Spinal cord (tissue), 10 donors: ENCODE results near the gene OTUD5. TPM values are rescaled to one million over a fixed set of nuclear protein-coding genes. Genes with fewer than 3 reads are reported as not detected.
A peak's percentile ranks its signal among the peaks of the same experiment; 100 is the strongest.

Experiments
- DNase-seq, 6 donors: peaks; one replicate each; pipeline versions ENCODE4 v3.0.0 to v3.0.0-alpha.2; 2013 to 2015; ENCODE audit warnings: low spot score in 6 of 6, low read depth in 4 of 6
- H3K27ac ChIP-seq: one replicate; pipeline ENCODE4 v1.5.1; 2013; ENCODE audit warnings: low read depth, low read length, control low read depth
- H3K27me3 ChIP-seq: one replicate; pipeline ENCODE4 v1.6.1; 2013; ENCODE audit warnings: low read length; ENCODE audit not compliant: control insufficient read depth, insufficient read depth
- H3K36me3 ChIP-seq: one replicate; pipeline ENCODE4 v1.6.1; 2013; ENCODE audit warnings: low read length; ENCODE audit not compliant: control insufficient read depth, insufficient read depth
- H3K4me1 ChIP-seq: one replicate; pipeline ENCODE4 v1.6.1; 2013; ENCODE audit warnings: low read length; ENCODE audit not compliant: control insufficient read depth, insufficient read depth
- H3K4me3 ChIP-seq: one replicate; pipeline ENCODE4 v1.5.1; 2013; ENCODE audit warnings: low read depth, low read length, control low read depth
- H3K9me3 ChIP-seq: one replicate; pipeline ENCODE4 v1.6.1; 2013; ENCODE audit warnings: low read length; ENCODE audit not compliant: control insufficient read depth, insufficient read depth
- WGBS: methylation state at CpG from one replicate; pipeline ENCODE4 v1.1.5; 2013; ENCODE audit warnings: missing lambda C conversion rate; ENCODE audit not compliant: insufficient coverage; 5-methylcytosine and 5-hydroxymethylcytosine counted together
- polyA plus RNA-seq, 2 donors: library from polyadenylated mRNA; unstranded; fragments of 120-200 nt; gene quantifications; one replicate each; pipeline ENCODE4 v1.2.1, GENCODE V29; 2013; ENCODE audit not compliant: insufficient read length in 2 of 2
- total RNA-seq, 2 donors: library from RNA; depleted of rRNA in 1 of 2; stranded (reverse); fragments of 120-200 nt in 1 of 2; fragments of >200 nt in 1 of 2; gene quantifications; one replicate each; pipeline versions ENCODE4 v1.2.3 to v1.2.4, GENCODE V29; 2013 to 2014
- donor health status: healthy.

Gene OTUD5
- total and polyA plus RNA-seq, 4 donors: 27.9 to 81.4 (median 54.8) TPM

DNA sequence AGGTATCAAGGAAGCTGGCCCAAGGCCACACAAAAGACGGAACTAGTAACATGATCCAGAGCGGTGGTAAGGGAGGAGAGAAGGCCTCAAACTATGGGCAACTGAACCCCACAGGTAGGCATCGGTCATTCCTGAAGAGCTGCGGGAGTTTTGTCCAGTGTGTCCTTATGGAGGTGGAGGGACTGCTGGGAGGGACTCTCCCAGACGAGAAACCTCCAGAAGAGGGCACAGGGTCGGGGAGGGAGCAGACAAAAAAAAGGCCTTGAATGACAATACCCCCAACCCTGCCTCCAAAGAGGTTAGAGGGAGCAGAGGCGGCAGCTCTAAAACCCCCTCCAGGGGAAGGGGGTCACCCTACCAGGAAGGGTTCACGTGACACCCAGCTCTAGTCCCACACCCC lies 53.2 kb downstream of the OTUD5 start:
- Histone ChIP-seq H3K4me3 (no peak overlapping the region), H3K27ac (no peak overlapping the region), H3K27me3 (no peaks in the 10 kb centered on the region), H3K4me1 (peaks cover 2% of the 10 kb centered on the region), H3K36me3 (peaks cover 49% of the 10 kb centered on the region), H3K9me3 (no peaks in the 10 kb centered on the region)
- 75% methylated on average over 7 of the region's 8 CpGs for WGBS
- DNase-seq: no peak

DNA sequence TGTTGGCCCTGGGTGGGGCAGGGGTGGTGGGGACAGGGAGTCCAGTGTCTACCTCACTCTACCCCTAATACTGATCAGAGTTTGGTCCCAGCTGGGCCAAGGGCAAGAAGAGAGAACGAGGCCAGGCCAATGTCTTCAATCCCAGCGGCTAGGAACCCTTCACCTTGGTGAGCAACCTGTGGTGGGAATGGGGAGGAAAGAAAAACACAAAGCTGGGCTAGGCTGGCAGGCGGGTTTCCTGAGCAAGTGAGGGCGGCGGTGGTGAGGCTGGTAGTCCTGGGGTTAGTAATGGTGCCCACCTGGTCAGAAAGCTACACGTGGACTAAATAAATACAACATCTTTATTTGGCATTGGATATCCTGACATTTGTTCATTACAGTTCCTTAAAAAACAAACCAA lies 54.1 kb downstream of the OTUD5 start:
- peaks cover 9% of the 10 kb centered on the region for H3K4me1 ChIP-seq
- no peaks in the 10 kb centered on the region for H3K27me3 ChIP-seq
- DNase-seq: no peak
- no peak overlapping the region for H3K4me3 ChIP-seq
- 94% methylated on average over 2 of the region's 6 CpGs for WGBS
- peaks cover 51% of the 10 kb centered on the region for H3K36me3 ChIP-seq
- H3K27ac ChIP-seq: no peak overlapping the region
- no peaks in the 10 kb centered on the region for H3K9me3 ChIP-seq

DNA sequence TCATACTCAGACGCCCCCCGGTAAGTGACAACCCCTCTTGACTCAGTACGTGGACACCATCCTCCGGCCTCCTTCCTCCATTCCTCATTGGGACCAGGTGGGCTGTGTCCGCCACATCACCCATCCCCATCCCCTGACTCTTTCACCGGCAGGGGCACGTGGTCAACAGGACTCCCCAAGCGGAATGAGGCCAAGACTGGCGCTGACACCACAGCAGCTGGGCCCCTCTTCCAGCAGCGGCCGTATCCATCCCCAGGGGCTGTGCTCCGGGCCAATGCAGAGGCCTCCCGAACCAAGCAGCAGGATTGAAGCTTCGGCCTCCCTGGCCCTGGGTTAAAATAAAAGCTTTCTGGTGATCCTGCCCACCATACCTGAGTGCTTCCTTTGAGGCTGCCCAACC lies 54.6 kb downstream of the OTUD5 start:
- H3K36me3 ChIP-seq: peaks cover 51% of the 10 kb centered on the region

DNA sequence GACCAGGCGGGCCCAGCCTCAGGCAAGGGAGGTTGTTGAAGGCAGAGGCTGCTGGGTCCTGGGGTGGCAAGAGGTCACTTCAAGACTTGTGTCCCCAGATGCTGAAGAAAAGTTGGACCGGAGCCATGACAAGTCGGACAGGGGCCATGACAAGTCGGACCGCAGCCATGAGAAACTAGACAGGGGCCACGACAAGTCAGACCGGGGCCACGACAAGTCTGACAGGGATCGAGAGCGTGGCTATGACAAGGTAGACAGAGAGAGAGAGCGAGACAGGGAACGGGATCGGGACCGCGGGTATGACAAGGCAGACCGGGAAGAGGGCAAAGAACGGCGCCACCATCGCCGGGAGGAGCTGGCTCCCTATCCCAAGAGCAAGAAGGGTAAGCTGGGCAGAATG lies 55.3 kb downstream of the OTUD5 start:
- H3K4me1 ChIP-seq: peaks cover 9% of the 10 kb centered on the region
- no peak overlapping the region for H3K27ac ChIP-seq
- H3K9me3 ChIP-seq: no peaks in the 10 kb centered on the region
- H3K27me3 ChIP-seq: no peaks in the 10 kb centered on the region
- peaks cover 48% of the 10 kb centered on the region for H3K36me3 ChIP-seq
- 91% methylated on average over 20 of the region's 20 CpGs for WGBS
- H3K4me3 ChIP-seq: no peak overlapping the region
- DNase-seq: no peak

More for the DNA sequence above, 54.6 kb downstream of the OTUD5 start:
- Histone ChIP-seq H3K4me3 (no peak overlapping the region), H3K27me3 (no peaks in the 10 kb centered on the region), H3K9me3 (no peaks in the 10 kb centered on the region), H3K27ac (no peak overlapping the region), H3K4me1 (peaks cover 9% of the 10 kb centered on the region)
- no peak for DNase-seq
- WGBS: 78% methylated on average over 13 of the region's 14 CpGs

DNA sequence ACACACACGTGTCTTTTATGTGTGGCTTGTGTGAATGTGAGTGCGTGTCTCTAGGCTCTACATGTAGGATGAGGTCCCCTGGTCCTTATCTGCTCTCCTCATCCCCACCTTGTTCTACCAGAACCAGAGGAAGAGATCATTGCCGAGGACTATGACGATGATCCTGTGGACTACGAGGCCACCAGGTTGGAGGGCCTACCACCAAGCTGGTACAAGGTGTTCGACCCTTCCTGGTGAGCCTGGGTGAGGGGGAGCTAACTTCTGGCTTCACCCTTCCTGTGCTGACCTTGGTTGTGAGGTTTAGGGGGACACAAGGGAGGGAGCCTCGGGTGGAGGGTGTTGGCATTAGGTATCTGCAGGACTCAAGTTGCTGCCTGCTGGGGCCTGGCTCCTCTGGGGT lies 56.3 kb downstream of the OTUD5 start:
- no peaks in the 10 kb centered on the region for H3K27me3 ChIP-seq
- H3K9me3 ChIP-seq: no peaks in the 10 kb centered on the region
- 81% methylated on average over 5 of the region's 7 CpGs for WGBS
- H3K36me3 ChIP-seq: peaks cover 42% of the 10 kb centered on the region
- peaks cover 15% of the 10 kb centered on the region for H3K4me1 ChIP-seq
- no peak overlapping the region for H3K4me3 ChIP-seq
- H3K27ac ChIP-seq: no peak overlapping the region
- DNase-seq: no peak

DNA sequence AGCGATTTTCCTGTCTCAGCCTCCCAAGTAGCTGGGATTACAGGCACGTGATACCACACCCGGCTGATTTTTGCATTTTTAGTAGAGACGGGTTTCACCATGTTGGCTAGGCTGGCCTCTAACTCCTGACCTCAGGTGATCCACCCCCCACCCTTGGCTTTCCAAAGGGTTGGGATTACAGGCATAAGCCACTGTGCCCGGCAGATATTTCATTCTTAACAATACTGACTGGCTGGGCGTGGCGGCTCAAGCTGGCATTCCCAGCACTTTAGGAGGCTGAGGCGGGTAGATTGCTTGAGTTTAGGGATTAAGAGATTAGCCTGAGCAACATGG lies 58.4 kb downstream of the OTUD5 start:
- H3K27ac ChIP-seq: no peak overlapping the region
- no peaks in the 10 kb centered on the region for H3K27me3 ChIP-seq
- peaks cover 28% of the 10 kb centered on the region for H3K36me3 ChIP-seq
- WGBS: 91% methylated on average over 7 of the region's 8 CpGs
- H3K4me1 ChIP-seq: peaks cover 18% of the 10 kb centered on the region
- no peak overlapping the region for H3K4me3 ChIP-seq
- DNase-seq: no peak
- no peaks in the 10 kb centered on the region for H3K9me3 ChIP-seq

DNA sequence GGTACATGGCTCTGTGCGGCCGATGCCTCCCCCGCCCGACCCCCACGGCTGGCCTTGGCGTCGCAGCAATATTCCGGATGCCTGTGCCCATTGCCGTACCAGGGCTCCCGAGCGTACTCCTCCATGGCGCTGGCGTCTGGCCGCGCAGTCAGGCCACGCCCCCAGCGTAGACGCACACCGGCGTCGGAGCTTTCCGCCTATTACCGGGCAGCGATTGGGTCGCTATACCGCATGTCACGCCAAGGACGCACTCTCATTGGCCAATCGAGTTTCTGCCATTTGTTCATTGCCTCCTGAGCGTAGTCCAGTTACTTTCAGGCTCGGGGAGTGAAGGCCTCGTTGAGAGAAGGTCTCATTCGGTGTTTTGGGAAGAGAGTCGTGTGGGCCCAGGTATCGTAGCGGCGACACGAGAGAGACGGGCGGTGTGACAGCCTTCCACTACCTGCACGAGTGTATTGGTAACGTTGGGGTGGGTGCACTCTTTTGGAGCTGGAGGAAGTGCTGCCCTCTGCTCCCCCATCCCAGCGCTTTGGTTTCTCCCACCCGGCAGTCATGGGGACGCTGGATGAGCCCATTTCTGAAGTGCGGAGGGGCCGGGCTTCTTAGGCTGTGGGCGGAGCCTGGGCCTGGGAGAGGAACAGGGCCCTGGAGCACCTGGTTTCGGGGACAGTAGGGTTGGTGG lies 59.6 kb downstream of the OTUD5 start, which contains the start of the genes PQBP1 and TIMM17B:
PQBP1 (plus strand) TSS at position 306 of the 682 bp plus-strand sequence. CDS start 580 bp downstream, outside the sequence.
TIMM17B (minus strand) TSS at position 144 of the 682 bp plus-strand sequence; CDS start at position 125, 19 bp downstream.
- H3K27ac ChIP-seq: peak within 1 kb of the TSS; percentile 97
- no peaks in the 10 kb centered on the region for H3K27me3 ChIP-seq
- peak within 1 kb of the TSS; percentile 83 for H3K4me3 ChIP-seq
- no peaks in the 10 kb centered on the region for H3K9me3 ChIP-seq
- peaks cover 18% of the 10 kb centered on the region for H3K4me1 ChIP-seq
- peaks cover 35% of the 10 kb centered on the region for H3K36me3 ChIP-seq
- WGBS: 33% methylated on average over 43 of the region's 49 CpGs
- DNase-seq: peak; percentile 83 to 98 (median 90)

DNA sequence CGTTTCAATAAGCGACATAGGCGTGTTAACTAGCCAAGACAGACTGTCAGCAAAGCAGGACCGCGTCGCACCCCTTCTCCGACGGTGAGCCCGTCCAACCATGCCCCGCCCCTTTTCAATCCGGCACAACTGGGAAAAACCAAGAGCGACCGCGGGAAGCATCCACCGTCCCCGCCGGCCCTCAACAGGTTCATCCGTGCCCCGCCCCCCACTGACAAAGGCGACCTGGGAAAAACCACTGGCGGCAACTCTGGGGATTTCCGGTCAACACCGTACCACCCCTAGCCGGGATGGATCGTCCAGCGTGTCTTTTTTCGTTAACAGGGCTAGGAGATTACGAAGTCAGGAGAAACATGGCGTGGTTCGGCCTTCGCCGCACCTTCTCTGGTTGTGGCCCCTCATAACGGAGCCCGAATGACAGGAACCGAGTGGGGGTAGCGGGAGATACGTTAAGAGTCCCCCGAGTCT lies 60.2 kb downstream of the OTUD5 start:
- peak in 2 of 6 donors; percentile 87 to 93 for DNase-seq
- Histone ChIP-seq H3K4me3 (peak overlapping the region; percentile 83), H3K4me1 (peaks cover 20% of the 10 kb centered on the region), H3K27me3 (no peaks in the 10 kb centered on the region), H3K27ac (peak overlapping the region; percentile 97), H3K36me3 (peaks cover 29% of the 10 kb centered on the region), H3K9me3 (no peaks in the 10 kb centered on the region)
- 27% methylated on average over 38 of the region's 38 CpGs for WGBS

DNA sequence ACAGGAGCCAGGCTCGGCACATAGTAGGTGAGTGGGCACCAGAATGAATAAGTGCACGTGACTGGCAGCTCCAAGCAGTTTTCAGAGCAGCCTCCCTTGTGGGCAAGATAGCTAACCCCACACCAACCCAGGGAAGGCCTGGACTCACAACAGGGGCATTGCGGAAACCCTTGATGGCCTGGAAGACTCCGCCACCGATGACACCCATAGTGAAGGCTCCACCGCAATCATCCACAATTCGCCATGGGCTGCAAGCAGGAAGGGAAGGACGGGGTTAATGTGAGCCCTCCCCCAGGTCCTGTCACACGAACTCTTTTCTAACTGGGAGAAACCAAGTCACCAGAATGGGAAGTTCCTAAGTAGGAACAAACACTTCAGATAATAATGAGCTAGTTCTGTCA lies 60.8 kb downstream of the OTUD5 start:
- Histone ChIP-seq H3K27ac (peak overlapping the region; percentile 97), H3K4me3 (peak overlapping the region; percentile 83), H3K27me3 (no peaks in the 10 kb centered on the region), H3K36me3 (peaks cover 23% of the 10 kb centered on the region), H3K9me3 (no peaks in the 10 kb centered on the region), H3K4me1 (peaks cover 26% of the 10 kb centered on the region)
- 66% methylated on average over 5 of the region's 9 CpGs for WGBS
- DNase-seq: peak in 2 of 6 donors; percentile 66 to 84

DNA sequence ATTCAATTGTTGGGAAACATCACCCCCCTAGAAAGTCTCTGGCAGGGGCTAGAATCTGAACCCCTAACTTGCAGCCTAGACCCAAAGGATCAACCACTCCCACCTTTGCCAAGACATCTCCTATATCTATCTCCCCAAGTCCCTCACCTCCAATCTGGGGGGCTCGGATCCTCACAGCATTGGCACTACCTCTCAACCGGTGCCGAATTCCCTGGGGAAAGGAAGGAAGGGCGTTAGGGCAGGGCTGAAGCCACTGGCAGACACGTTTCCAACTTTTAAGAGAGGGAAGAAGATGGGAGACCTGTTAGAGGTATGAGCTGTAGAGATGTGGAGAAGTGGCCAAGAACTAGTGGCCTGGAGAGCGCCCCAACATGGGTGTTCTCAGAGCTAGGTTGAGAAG lies 62.5 kb downstream of the OTUD5 start:
- no peak overlapping the region for H3K27ac ChIP-seq
- peaks cover 16% of the 10 kb centered on the region for H3K36me3 ChIP-seq
- WGBS: 86% methylated on average over 5 of the region's 6 CpGs
- no peaks in the 10 kb centered on the region for H3K27me3 ChIP-seq
- no peak overlapping the region for H3K4me3 ChIP-seq
- DNase-seq: no peak
- H3K4me1 ChIP-seq: peaks cover 27% of the 10 kb centered on the region
- H3K9me3 ChIP-seq: no peaks in the 10 kb centered on the region
